ENCODE data around the gene SLC6A11.
A peak's percentile ranks its signal among the peaks of the same experiment; 100 is the strongest.

GRCh38 chr3:10941972-10942371, 125.9 kb downstream of the SLC6A11 start:
- TF ChIP-seq CTCF (IDR thresholded peaks at IDR 0.05) = peak in 4 of 6 experiments; percentile 44 to 51 (median 48)
- TF ChIP-seq POLR2A (IDR thresholded peaks at IDR 0.05) = no peak
- no peak for TF ChIP-seq POLR2AphosphoS5 (IDR thresholded peaks at IDR 0.05)

Data from upper lobe of left lung (tissue), 4 donors.